ENCODE results near the gene HEPHL1.
A peak's percentile ranks its signal among the peaks of the same experiment; 100 is the strongest.

HEPHL1 gene

DNA sequence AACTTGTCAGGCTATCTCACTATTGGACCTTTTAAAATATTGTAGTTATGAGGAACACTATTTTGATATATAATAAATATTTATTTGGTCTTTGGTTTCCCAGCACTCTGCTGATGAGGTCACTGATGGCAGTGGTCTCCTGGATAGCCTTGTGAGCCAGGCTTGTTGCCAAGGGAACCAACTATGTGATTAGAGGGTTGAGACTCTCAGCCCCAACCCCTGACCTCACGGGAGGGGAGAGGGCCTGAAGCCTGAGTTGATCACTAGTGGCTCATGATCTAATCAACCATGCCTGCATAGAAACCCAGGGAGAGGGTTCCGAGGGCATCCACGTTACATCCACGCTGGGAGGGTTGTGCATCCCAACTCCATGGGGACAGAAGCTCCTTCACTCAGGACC is 118.3 kb downstream of the HEPHL1 start:
- H3K27ac Mint-ChIP-seq: no peak overlapping the region
- H3K4me1 Mint-ChIP-seq (ENCODE audit: low read depth): peaks cover 76% of the 10 kb centered on the region
- no peaks in the 10 kb centered on the region for H3K27me3 Mint-ChIP-seq
- no peak for DNase-seq
- no peak overlapping the region for H3K4me3 Mint-ChIP-seq
- no peaks in the 10 kb centered on the region for H3K9me3 Mint-ChIP-seq
- H3K36me3 Mint-ChIP-seq (ENCODE audit: low read depth): peaks cover 13% of the 10 kb centered on the region

DNA sequence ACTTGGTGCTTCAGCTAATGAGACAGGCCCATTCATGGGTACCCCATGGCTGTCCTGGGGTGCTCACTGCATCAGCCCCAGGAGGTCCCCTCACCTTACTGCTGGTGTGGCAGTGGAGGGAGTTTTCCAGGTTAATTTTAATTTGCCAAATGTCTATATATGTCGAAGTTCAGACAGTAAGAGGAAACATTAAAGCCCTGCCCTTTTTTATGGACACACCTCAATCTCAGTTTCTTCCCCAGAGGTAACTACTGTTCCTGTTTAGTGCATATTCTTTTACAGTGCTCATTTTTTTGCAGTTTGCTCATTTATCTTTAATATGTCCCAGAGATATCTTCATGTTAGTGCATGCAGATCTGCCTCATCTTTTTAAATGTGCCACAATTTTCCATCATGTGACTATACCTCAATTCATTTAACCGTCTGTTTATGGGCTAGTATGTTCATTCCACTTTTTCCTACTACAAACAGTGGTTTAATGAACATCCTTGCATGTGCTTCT is 119.1 kb downstream of the HEPHL1 start:
- H3K4me1 Mint-ChIP-seq (ENCODE audit: low read depth): peaks cover 77% of the 10 kb centered on the region
- peaks cover 13% of the 10 kb centered on the region for H3K36me3 Mint-ChIP-seq (ENCODE audit: low read depth)
- no peak for DNase-seq
- no peaks in the 10 kb centered on the region for H3K27me3 Mint-ChIP-seq
- H3K9me3 Mint-ChIP-seq: no peaks in the 10 kb centered on the region
- no peak overlapping the region for H3K27ac Mint-ChIP-seq
- no peak overlapping the region for H3K4me3 Mint-ChIP-seq

- DNase-seq: no peak
- Mint-ChIP-seq H3K27me3 (no peaks in the 10 kb centered on the region), H3K27ac (no peak overlapping the region), H3K4me3 (no peak overlapping the region), H3K36me3 (ENCODE audit: low read depth) (peaks cover 9% of the 10 kb centered on the region), H3K4me1 (ENCODE audit: low read depth) (peaks cover 78% of the 10 kb centered on the region), H3K9me3 (no peaks in the 10 kb centered on the region)
Measured at GRCh38 chr11:94141511-94142307, 120.6 kb downstream of the HEPHL1 start.

- DNase-seq: no peak
- Mint-ChIP-seq H3K9me3 (no peaks in the 10 kb centered on the region), H3K4me1 (ENCODE audit: low read depth) (peaks cover 78% of the 10 kb centered on the region), H3K27ac (no peak overlapping the region), H3K4me3 (no peak overlapping the region), H3K27me3 (no peaks in the 10 kb centered on the region), H3K36me3 (ENCODE audit: low read depth) (peaks cover 8% of the 10 kb centered on the region)
Measured at GRCh38 chr11:94142308-94143281, 121.4 kb downstream of the HEPHL1 start.

DNA sequence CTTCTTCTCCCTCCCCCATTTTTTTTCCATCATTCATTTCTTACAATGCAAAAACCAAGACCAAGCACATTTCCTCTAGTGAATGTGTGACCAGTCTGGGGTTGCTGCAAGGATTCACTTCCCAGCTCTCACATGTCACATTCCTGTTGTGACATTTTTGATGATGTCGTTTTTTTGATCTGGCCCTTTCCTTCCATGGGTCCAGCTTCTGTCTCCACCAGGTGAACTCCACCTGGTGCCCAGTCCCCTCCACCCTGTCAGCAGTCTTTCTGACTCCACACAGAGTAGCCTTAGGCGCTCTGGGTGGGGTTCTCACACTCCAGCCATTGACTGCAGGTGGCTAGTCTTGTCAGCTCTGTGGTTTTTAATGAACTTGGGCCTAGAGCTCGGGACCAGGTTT is 123.1 kb downstream of the HEPHL1 start:
- Mint-ChIP-seq H3K4me1 (ENCODE audit: low read depth) (peaks cover 82% of the 10 kb centered on the region), H3K27ac (no peak overlapping the region), H3K9me3 (no peaks in the 10 kb centered on the region), H3K27me3 (no peaks in the 10 kb centered on the region), H3K4me3 (no peak overlapping the region), H3K36me3 (ENCODE audit: low read depth) (peaks cover 5% of the 10 kb centered on the region)
- DNase-seq: no peak

DNA sequence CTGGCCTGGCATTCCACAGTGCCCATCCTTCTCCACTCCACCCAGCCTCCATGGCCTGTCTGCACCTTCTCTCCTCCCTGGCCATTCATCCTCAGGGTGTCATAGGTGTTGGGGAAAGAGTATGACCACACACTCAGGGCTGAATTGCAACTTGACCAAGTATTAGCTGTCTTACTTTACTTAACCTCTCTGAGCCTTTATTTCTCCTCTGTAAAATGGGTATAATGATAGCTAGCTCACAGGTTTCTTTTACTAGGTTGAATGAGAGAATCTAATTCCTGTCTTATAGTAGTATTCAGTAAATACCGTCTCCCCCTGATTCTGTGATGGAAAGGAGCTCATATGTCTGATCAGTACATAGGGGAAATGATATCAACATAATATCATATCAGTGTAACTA is 123.5 kb downstream of the HEPHL1 start:
- Mint-ChIP-seq H3K27ac (no peak overlapping the region), H3K27me3 (no peaks in the 10 kb centered on the region), H3K36me3 (ENCODE audit: low read depth) (peaks cover 5% of the 10 kb centered on the region), H3K4me3 (no peak overlapping the region), H3K9me3 (no peaks in the 10 kb centered on the region), H3K4me1 (ENCODE audit: low read depth) (peaks cover 86% of the 10 kb centered on the region)
- no peak for DNase-seq

- peaks cover 5% of the 10 kb centered on the region for H3K36me3 Mint-ChIP-seq (ENCODE audit: low read depth)
- no peak for DNase-seq
- H3K4me1 Mint-ChIP-seq (ENCODE audit: low read depth): peaks cover 85% of the 10 kb centered on the region
- no peaks in the 10 kb centered on the region for H3K27me3 Mint-ChIP-seq
- H3K4me3 Mint-ChIP-seq: no peak overlapping the region
- H3K27ac Mint-ChIP-seq: no peak overlapping the region
- H3K9me3 Mint-ChIP-seq: no peaks in the 10 kb centered on the region
Measured at GRCh38 chr11:94145431-94145830, 124.3 kb downstream of the HEPHL1 start.

DNA sequence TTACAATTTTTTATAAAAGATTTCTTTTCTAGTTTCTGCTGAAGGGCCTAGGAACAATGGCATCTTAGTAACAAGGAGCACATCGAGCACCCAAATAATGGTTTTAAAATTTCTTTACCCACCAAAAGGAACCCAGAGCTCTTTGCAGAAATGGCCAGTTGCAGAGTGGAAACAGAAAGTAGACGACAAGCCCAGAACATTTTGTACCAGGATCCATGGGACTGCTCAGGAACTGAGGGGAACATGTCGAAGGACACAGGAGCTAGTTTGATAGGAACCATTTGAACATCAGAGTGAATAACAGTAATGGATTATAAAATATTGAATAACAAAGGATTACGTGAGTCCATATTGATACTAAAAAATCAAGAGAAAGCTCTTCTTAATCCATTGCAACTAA is 124.8 kb downstream of the HEPHL1 start:
- Mint-ChIP-seq H3K4me3 (no peak overlapping the region), H3K9me3 (no peaks in the 10 kb centered on the region), H3K27ac (no peak overlapping the region), H3K4me1 (ENCODE audit: low read depth) (peaks cover 87% of the 10 kb centered on the region), H3K36me3 (ENCODE audit: low read depth) (peaks cover 5% of the 10 kb centered on the region), H3K27me3 (no peaks in the 10 kb centered on the region)
- DNase-seq: no peak

DNA sequence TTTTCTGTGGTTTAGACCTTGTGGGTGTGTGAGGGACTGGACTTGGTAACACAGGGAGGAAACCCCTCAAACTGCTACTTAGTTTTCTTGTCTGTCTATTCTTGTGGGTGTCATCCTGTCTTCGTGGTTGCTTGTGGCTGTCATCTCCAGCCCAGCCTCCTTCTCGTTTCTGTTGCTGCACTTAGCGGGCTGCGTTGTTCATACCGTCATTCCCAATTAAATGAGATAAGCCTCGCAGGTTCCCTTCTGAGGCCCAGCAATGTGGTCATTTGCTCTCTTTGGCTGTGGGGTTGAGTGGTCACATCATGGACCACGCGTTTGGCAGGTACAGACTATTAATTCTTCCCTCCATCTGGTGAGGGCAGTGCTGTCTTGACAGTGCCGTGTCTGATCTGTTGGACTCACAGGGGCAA is 126.3 kb downstream of the HEPHL1 start:
- DNase-seq: no peak
- Mint-ChIP-seq H3K27me3 (no peaks in the 10 kb centered on the region), H3K9me3 (no peaks in the 10 kb centered on the region), H3K4me3 (peak overlapping the region; percentile 41), H3K36me3 (ENCODE audit: low read depth) (peaks cover 9% of the 10 kb centered on the region), H3K4me1 (ENCODE audit: low read depth) (peaks cover 92% of the 10 kb centered on the region), H3K27ac (peak overlapping the region; percentile 38)

GRCh38 chr11:94148189-94148588 is 127.0 kb downstream of the HEPHL1 start:
- Mint-ChIP-seq H3K27me3 (no peaks in the 10 kb centered on the region), H3K36me3 (ENCODE audit: low read depth) (peaks cover 11% of the 10 kb centered on the region), H3K4me1 (ENCODE audit: low read depth) (peaks cover 92% of the 10 kb centered on the region), H3K4me3 (peak overlapping the region; percentile 41), H3K9me3 (no peaks in the 10 kb centered on the region), H3K27ac (peak overlapping the region; percentile 40)
- DNase-seq: no peak

DNA sequence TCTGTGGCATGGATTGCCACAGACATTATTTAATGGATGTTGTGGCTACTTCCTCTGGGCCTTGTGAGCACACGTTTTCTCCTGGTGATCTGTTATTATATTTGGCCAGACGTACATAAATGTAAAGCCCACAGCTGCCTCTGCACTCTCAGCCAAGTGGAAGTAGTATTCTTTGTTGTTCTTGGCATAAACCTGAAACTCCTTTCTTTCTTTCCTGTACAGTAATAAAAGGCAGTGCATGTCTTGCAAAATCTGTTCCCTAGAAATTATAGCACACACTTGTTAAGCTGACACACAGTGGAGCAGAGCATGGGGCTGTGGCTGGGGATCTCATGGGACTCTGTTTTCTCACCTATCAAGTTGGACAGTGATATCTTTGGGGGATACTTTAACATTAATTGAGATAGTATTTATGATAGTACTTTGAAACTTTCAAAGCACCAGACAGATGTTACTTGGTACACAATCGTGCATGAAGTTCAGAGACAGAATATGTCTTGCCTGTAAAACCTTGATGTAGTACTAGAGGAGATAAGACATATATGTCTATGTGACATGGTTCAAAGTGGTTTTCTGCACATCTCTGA is 128.4 kb downstream of the HEPHL1 start:
- peak overlapping the region; percentile 19 for H3K27ac Mint-ChIP-seq
- H3K4me1 Mint-ChIP-seq (ENCODE audit: low read depth): peaks cover 88% of the 10 kb centered on the region
- H3K36me3 Mint-ChIP-seq (ENCODE audit: low read depth): peaks cover 22% of the 10 kb centered on the region
- no peak for DNase-seq
- no peak overlapping the region for H3K4me3 Mint-ChIP-seq
- no peaks in the 10 kb centered on the region for H3K27me3 Mint-ChIP-seq
- no peaks in the 10 kb centered on the region for H3K9me3 Mint-ChIP-seq

DNA sequence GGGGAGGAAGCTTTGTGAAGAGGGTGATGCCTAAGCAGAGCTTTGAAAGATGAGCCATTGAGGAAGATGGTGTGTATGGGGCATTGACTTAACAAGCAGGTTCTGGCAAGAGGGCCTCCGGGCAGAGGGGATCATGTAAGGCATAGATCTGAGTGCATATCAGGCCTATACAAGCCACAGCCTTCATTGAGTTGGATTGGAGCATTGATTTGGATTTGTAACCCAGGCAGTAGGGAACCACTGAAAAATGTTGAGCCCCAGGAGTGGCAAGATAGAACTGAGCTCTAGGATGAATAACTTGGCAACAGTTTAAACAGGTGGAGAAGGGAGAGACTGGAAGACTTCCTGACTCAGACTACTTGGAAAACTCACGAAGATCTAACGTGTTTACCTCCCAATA is 128.9 kb downstream of the HEPHL1 start:
- H3K27ac Mint-ChIP-seq: no peak overlapping the region
- H3K27me3 Mint-ChIP-seq: no peaks in the 10 kb centered on the region
- peaks cover 82% of the 10 kb centered on the region for H3K4me1 Mint-ChIP-seq (ENCODE audit: low read depth)
- no peak overlapping the region for H3K4me3 Mint-ChIP-seq
- H3K36me3 Mint-ChIP-seq (ENCODE audit: low read depth): peaks cover 23% of the 10 kb centered on the region
- H3K9me3 Mint-ChIP-seq: no peaks in the 10 kb centered on the region
- no peak for DNase-seq

DNA sequence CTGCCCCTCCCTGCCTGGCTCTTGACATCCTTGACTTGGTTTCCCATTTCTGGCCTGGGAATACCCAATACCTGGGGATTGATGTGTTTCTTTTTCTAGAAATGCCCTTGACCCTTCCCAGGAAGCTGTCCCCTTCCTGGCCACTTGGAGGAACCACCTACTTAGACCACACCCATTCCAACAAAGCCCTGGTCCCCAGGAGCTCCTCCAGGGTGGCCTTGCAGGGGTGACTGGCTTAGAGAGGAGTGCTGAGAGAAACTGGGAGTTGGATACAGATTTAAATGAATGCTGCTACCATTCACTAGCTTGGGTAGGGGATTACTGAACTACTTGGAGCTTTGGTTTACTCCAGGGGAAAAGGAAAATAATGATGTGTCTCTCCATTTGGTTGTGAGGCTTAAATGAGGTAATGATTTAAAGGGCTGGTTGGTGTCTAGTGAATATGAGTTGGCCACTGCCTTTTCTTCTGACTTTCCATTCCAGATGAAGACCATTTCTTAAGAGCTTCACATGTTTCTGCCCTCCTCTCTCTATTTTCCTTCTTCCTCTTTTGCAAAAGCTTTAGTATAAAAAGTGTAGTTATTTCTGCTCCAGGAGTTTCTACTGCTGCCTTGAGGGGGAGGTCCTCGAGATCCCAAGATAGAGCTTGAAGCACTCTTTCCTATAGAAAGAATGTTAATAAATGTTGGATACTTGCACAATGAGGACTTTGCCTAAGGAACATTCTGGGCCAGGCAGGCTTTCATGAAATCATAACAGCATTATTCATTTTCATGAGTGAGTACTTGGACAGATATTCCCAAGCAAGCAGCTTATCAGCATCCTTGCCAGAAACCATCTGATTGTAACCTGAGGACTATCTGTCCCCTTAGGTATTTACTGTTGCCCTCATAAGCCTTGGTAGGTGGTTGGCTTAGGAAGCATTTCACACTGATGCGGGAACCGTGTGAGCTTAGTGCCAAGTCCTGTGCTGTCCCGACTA is 129.8 kb downstream of the HEPHL1 start:
- Mint-ChIP-seq H3K27me3 (no peaks in the 10 kb centered on the region), H3K27ac (peak overlapping the region; percentile 76), H3K9me3 (no peaks in the 10 kb centered on the region), H3K36me3 (ENCODE audit: low read depth) (peaks cover 27% of the 10 kb centered on the region), H3K4me3 (no peak overlapping the region), H3K4me1 (ENCODE audit: low read depth) (peaks cover 73% of the 10 kb centered on the region)
- DNase-seq: no peak
